ENCODE results near the gene SLIT1.

SLIT1 gene

GRCh38 chr10:97060441-97061084, 125.2 kb downstream of the SLIT1 start:
- DNase-seq: no peak

- no peak for DNase-seq
Observed at GRCh38 chr10:97059872-97060205, 125.9 kb downstream of the SLIT1 start.

- DNase-seq: no peak
Observed at GRCh38 chr10:97059006-97059871, 126.5 kb downstream of the SLIT1 start.

- DNase-seq: peak; percentile 21
Observed at GRCh38 chr10:97058521-97058920, 127.2 kb downstream of the SLIT1 start.

GRCh38 chr10:97057491-97058235, 128.1 kb downstream of the SLIT1 start:
- no peak for DNase-seq

GRCh38 chr10:97056003-97056630, 129.6 kb downstream of the SLIT1 start:
- no peak for DNase-seq

GRCh38 chr10:97053276-97053675, 132.5 kb downstream of the SLIT1 start:
- peak; percentile 53 for DNase-seq

GRCh38 chr10:97050956-97051496, 134.7 kb downstream of the SLIT1 start:
- DNase-seq: no peak

- DNase-seq: no peak
Observed at GRCh38 chr10:97050205-97050745, 135.5 kb downstream of the SLIT1 start.

GRCh38 chr10:97049670-97050069, 136.1 kb downstream of the SLIT1 start:
- DNase-seq: no peak

- peak; percentile 52 for DNase-seq
Observed at GRCh38 chr10:97048649-97049427, 136.9 kb downstream of the SLIT1 start.

GRCh38 chr10:97047788-97048187, 138.0 kb downstream of the SLIT1 start:
- DNase-seq: no peak

GRCh38 chr10:97047083-97047736, 138.5 kb downstream of the SLIT1 start:
- no peak for DNase-seq

GRCh38 chr10:97046456-97047082, 139.2 kb downstream of the SLIT1 start:
- no peak for DNase-seq

GRCh38 chr10:97043563-97043855, 142.2 kb downstream of the SLIT1 start:
- DNase-seq: no peak

GRCh38 chr10:97042716-97043562, 142.8 kb downstream of the SLIT1 start:
- no peak for DNase-seq

GRCh38 chr10:97042081-97042480, 143.7 kb downstream of the SLIT1 start:
- DNase-seq: no peak

- DNase-seq: no peak
Observed at GRCh38 chr10:97040706-97041105, 145.1 kb downstream of the SLIT1 start.

- DNase-seq: no peak
Observed at GRCh38 chr10:97040248-97040584, 145.5 kb downstream of the SLIT1 start.
